ENCODE measurements around the gene ESF1. TPM values are rescaled to one million over a fixed set of nuclear protein-coding genes. Genes with fewer than 3 reads are reported as not detected.

The ESF1 gene
- total and polyA plus RNA-seq, 2 donors: 9.2 to 19.2 TPM

GRCh38 chr20:13800728-13801134, 16.0 kb upstream of the ESF1 start:
- H3K36me3 ChIP-seq (ENCODE audit: insufficient read depth): peaks cover 2% of the 10 kb centered on the region
- no peak overlapping the region for H3K27ac ChIP-seq (ENCODE audit: low read depth)
- H3K4me1 ChIP-seq (ENCODE audit: insufficient read depth): no peaks in the 10 kb centered on the region
- DNase-seq (ENCODE audit: extremely low spot score): peak; percentile 93
- WGBS: 12% methylated on average over 7 of the region's 7 CpGs
- no peak overlapping the region for H3K4me3 ChIP-seq (ENCODE audit: low read depth, low read length)

- DNase-seq (ENCODE audit: extremely low spot score): no peak
- 83% methylated on average over 2 of the region's 2 CpGs for WGBS
- no peak overlapping the region for H3K4me3 ChIP-seq (ENCODE audit: low read depth, low read length)
- H3K27ac ChIP-seq (ENCODE audit: low read depth): no peak overlapping the region
- peaks cover 2% of the 10 kb centered on the region for H3K36me3 ChIP-seq (ENCODE audit: insufficient read depth)
- H3K4me1 ChIP-seq (ENCODE audit: insufficient read depth): no peaks in the 10 kb centered on the region
These were observed 15.3 kb upstream of the ESF1 start for GRCh38 chr20:13799974-13800373.

- H3K36me3 ChIP-seq (ENCODE audit: insufficient read depth): peaks cover 2% of the 10 kb centered on the region
- 81% methylated on average over 5 of the region's 5 CpGs for WGBS
These were observed 14.3 kb upstream of the ESF1 start for GRCh38 chr20:13799040-13799439.

GRCh38 chr20:13794667-13795066, 9.9 kb upstream of the ESF1 start:
- WGBS: 97% methylated on average over 6 of the region's 6 CpGs
- Histone ChIP-seq H3K4me1 (ENCODE audit: insufficient read depth) (no peaks in the 10 kb centered on the region), H3K36me3 (ENCODE audit: insufficient read depth) (peaks cover 4% of the 10 kb centered on the region), H3K4me3 (ENCODE audit: low read depth, low read length) (no peak overlapping the region), H3K27ac (ENCODE audit: low read depth) (no peak overlapping the region)
- no peak for DNase-seq (ENCODE audit: extremely low spot score)

More at GRCh38 chr20:13799040-13799439, 14.3 kb upstream of the ESF1 start:
- DNase-seq (ENCODE audit: extremely low spot score): no peak
- H3K4me3 ChIP-seq (ENCODE audit: low read depth, low read length): no peak overlapping the region
- H3K4me1 ChIP-seq (ENCODE audit: insufficient read depth): no peaks in the 10 kb centered on the region
- no peak overlapping the region for H3K27ac ChIP-seq (ENCODE audit: low read depth)

GRCh38 chr20:13793001-13793400, 8.3 kb upstream of the ESF1 start:
- DNase-seq (ENCODE audit: extremely low spot score): no peak
- no peaks in the 10 kb centered on the region for H3K4me1 ChIP-seq (ENCODE audit: insufficient read depth)
- H3K36me3 ChIP-seq (ENCODE audit: insufficient read depth): peaks cover 2% of the 10 kb centered on the region
- no peak overlapping the region for H3K27ac ChIP-seq (ENCODE audit: low read depth)
- H3K4me3 ChIP-seq (ENCODE audit: low read depth, low read length): no peak overlapping the region
- WGBS: 93% methylated on average over 1 of the region's 1 CpG

GRCh38 chr20:13791540-13792459, 7.1 kb upstream of the ESF1 start:
- Histone ChIP-seq H3K36me3 (ENCODE audit: insufficient read depth) (peaks cover 2% of the 10 kb centered on the region), H3K27ac (ENCODE audit: low read depth) (no peak overlapping the region), H3K4me3 (ENCODE audit: low read depth, low read length) (no peak overlapping the region), H3K4me1 (ENCODE audit: insufficient read depth) (no peaks in the 10 kb centered on the region)
- DNase-seq (ENCODE audit: extremely low spot score): no peak
- WGBS: 87% methylated on average over 2 of the region's 2 CpGs

GRCh38 chr20:13790708-13791107, 6.0 kb upstream of the ESF1 start:
- no peak overlapping the region for H3K27ac ChIP-seq (ENCODE audit: low read depth)
- DNase-seq (ENCODE audit: extremely low spot score): no peak
- no peaks in the 10 kb centered on the region for H3K4me1 ChIP-seq (ENCODE audit: insufficient read depth)
- no peak overlapping the region for H3K4me3 ChIP-seq (ENCODE audit: low read depth, low read length)
- WGBS: 83% methylated on average over 2 of the region's 2 CpGs
- H3K36me3 ChIP-seq (ENCODE audit: insufficient read depth): peaks cover 2% of the 10 kb centered on the region

- Histone ChIP-seq H3K4me1 (ENCODE audit: insufficient read depth) (no peaks in the 10 kb centered on the region), H3K36me3 (ENCODE audit: insufficient read depth) (peaks cover 2% of the 10 kb centered on the region), H3K4me3 (ENCODE audit: low read depth, low read length) (no peak overlapping the region), H3K27ac (ENCODE audit: low read depth) (no peak overlapping the region)
- 2% methylated on average over 1 of the region's 1 CpG for WGBS
- no peak for DNase-seq (ENCODE audit: extremely low spot score)
These were observed 3.6 kb upstream of the ESF1 start for GRCh38 chr20:13788167-13788834.

GRCh38 chr20:13786143-13786828, 1.6 kb upstream of the ESF1 start:
- 70% methylated on average over 8 of the region's 8 CpGs for WGBS
- H3K4me1 ChIP-seq (ENCODE audit: insufficient read depth): no peaks in the 10 kb centered on the region
- DNase-seq (ENCODE audit: extremely low spot score): no peak
- H3K4me3 ChIP-seq (ENCODE audit: low read depth, low read length): peak overlapping the region; percentile 20
- H3K36me3 ChIP-seq (ENCODE audit: insufficient read depth): no peaks in the 10 kb centered on the region
- H3K27ac ChIP-seq (ENCODE audit: low read depth): no peak overlapping the region

GRCh38 chr20:13784271-13784892, 337 bp downstream of the ESF1 start:
- no peaks in the 10 kb centered on the region for H3K4me1 ChIP-seq (ENCODE audit: insufficient read depth)
- no peak overlapping the region for H3K27ac ChIP-seq (ENCODE audit: low read depth)
- under 1% methylated on average over 26 of the region's 26 CpGs for WGBS
- DNase-seq (ENCODE audit: extremely low spot score): no peak
- H3K4me3 ChIP-seq (ENCODE audit: low read depth, low read length): peak overlapping the region; percentile 91
- H3K36me3 ChIP-seq (ENCODE audit: insufficient read depth): peaks cover 3% of the 10 kb centered on the region

- peaks cover 3% of the 10 kb centered on the region for H3K36me3 ChIP-seq (ENCODE audit: insufficient read depth)
- no peak for DNase-seq (ENCODE audit: extremely low spot score)
- WGBS: 90% methylated on average over 13 of the region's 13 CpGs
- no peaks in the 10 kb centered on the region for H3K4me1 ChIP-seq (ENCODE audit: insufficient read depth)
- H3K4me3 ChIP-seq (ENCODE audit: low read depth, low read length): no peak overlapping the region
- H3K27ac ChIP-seq (ENCODE audit: low read depth): no peak overlapping the region
These were observed 1.2 kb downstream of the ESF1 start for GRCh38 chr20:13783528-13783927.

GRCh38 chr20:13778827-13779226, 5.9 kb downstream of the ESF1 start:
- H3K36me3 ChIP-seq (ENCODE audit: insufficient read depth): peaks cover 6% of the 10 kb centered on the region
- WGBS: 98% methylated on average over 3 of the region's 3 CpGs
- DNase-seq (ENCODE audit: extremely low spot score): no peak
- no peak overlapping the region for H3K27ac ChIP-seq (ENCODE audit: low read depth)
- no peak overlapping the region for H3K4me3 ChIP-seq (ENCODE audit: low read depth, low read length)
- H3K4me1 ChIP-seq (ENCODE audit: insufficient read depth): no peaks in the 10 kb centered on the region

- 76% methylated on average over 4 of the region's 4 CpGs for WGBS
- no peak for DNase-seq (ENCODE audit: extremely low spot score)
- H3K36me3 ChIP-seq (ENCODE audit: insufficient read depth): peaks cover 6% of the 10 kb centered on the region
- H3K27ac ChIP-seq (ENCODE audit: low read depth): no peak overlapping the region
- no peaks in the 10 kb centered on the region for H3K4me1 ChIP-seq (ENCODE audit: insufficient read depth)
- H3K4me3 ChIP-seq (ENCODE audit: low read depth, low read length): no peak overlapping the region
These were observed 7.5 kb downstream of the ESF1 start for GRCh38 chr20:13777171-13777601.

Data from urinary bladder (tissue), 4 donors.